ENCODE measurements around the gene WNT9B.

DNA sequence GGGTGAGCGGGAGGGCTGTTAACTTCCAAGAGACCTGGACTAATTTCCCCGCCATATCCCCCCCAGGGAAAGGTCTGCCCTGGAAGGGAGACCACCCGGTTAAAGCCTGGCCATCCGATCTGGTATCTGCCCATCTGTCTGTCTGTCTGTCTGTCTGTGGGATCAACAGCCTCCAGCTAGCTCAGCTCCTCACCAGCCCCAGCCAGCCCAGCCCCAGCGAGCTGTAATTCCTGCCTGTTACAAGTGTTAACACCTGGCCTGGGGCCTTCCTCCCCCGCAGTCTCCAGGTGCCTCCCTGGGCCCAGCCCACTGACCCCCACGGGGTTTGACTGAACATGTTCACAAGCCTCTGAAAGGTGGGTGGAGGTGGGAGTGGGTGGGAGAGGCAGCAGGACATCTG, 36.9 kb upstream of the WNT9B start:
- TF ChIP-seq GATA2 (IDR thresholded peaks at IDR 0.05; ENCODE audit: low read depth, low read length) (no peak), GATA3 (IDR thresholded peaks at IDR 0.05; ENCODE audit: low read depth, low read length) (no peak)

All from SH-SY5Y (cell line).